ENCODE measurements around the gene CUEDC1.

Gene CUEDC1

GRCh38 chr17:57944908-57945307 is 10.3 kb downstream of the CUEDC1 start:
- H3K4me1 ChIP-seq (ENCODE audit: low read length) = peaks cover 53% of the 10 kb centered on the region
- H3K9me3 ChIP-seq (replicated peaks; ENCODE audit: insufficient read depth, low read length) = no peaks in the 10 kb centered on the region
- H4K20me1 ChIP-seq (ENCODE audit: insufficient read depth, low read length) = no peaks in the 10 kb centered on the region
- no peak for DNase-seq
- H3K4me3 ChIP-seq (ENCODE audit: low read length) = no peak overlapping the region
- no peaks in the 10 kb centered on the region for H3K36me3 ChIP-seq (replicated peaks; ENCODE audit: insufficient read depth, low read length)
- H3K79me2 ChIP-seq (ENCODE audit: low read length) = no peaks in the 10 kb centered on the region
- no peak overlapping the region for H2AFZ ChIP-seq (ENCODE audit: low read length)
- no peak overlapping the region for H3K4me2 ChIP-seq (ENCODE audit: low read depth, low read length)
- H3K27me3 ChIP-seq (replicated peaks; ENCODE audit: insufficient read depth, low read length) = peaks cover 29% of the 10 kb centered on the region
- no peaks in the 10 kb centered on the region for H3K9me2 ChIP-seq (replicated peaks; ENCODE audit: insufficient read depth, low read length)
- H3K27ac ChIP-seq (ENCODE audit: low read length) = no peak overlapping the region
- no peak overlapping the region for H3K9ac ChIP-seq (ENCODE audit: low read length)
- TF ChIP-seq EZH2 (optimal IDR thresholded peaks at IDR 0.05; ENCODE audit: low read depth, low read length) = no peak
- TF ChIP-seq, protein P1, sequence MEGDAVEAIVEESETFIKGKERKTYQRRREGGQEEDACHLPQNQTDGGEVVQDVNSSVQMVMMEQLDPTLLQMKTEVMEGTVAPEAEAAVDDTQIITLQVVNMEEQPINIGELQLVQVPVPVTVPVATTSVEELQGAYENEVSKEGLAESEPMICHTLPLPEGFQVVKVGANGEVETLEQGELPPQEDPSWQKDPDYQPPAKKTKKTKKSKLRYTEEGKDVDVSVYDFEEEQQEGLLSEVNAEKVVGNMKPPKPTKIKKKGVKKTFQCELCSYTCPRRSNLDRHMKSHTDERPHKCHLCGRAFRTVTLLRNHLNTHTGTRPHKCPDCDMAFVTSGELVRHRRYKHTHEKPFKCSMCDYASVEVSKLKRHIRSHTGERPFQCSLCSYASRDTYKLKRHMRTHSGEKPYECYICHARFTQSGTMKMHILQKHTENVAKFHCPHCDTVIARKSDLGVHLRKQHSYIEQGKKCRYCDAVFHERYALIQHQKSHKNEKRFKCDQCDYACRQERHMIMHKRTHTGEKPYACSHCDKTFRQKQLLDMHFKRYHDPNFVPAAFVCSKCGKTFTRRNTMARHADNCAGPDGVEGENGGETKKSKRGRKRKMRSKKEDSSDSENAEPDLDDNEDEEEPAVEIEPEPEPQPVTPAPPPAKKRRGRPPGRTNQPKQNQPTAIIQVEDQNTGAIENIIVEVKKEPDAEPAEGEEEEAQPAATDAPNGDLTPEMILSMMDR (IDR thresholded peaks at IDR 0.05; ENCODE audit: low read length) = no peak
- TF ChIP-seq EZH2phosphoT487 (IDR thresholded peaks at IDR 0.05; ENCODE audit: low read length) = no peak
- H3F3A ChIP-seq (ENCODE audit: insufficient read depth, low read length) = peaks cover 49% of the 10 kb centered on the region

- no peaks in the 10 kb centered on the region for H3K9me3 ChIP-seq (replicated peaks; ENCODE audit: insufficient read depth, low read length)
- H3K36me3 ChIP-seq (replicated peaks; ENCODE audit: insufficient read depth, low read length) = no peaks in the 10 kb centered on the region
- no peak for DNase-seq
- peaks cover 52% of the 10 kb centered on the region for H3F3A ChIP-seq (ENCODE audit: insufficient read depth, low read length)
- H3K27me3 ChIP-seq (replicated peaks; ENCODE audit: insufficient read depth, low read length) = peaks cover 29% of the 10 kb centered on the region
- H3K79me2 ChIP-seq (ENCODE audit: low read length) = no peaks in the 10 kb centered on the region
- peaks cover 52% of the 10 kb centered on the region for H3K4me1 ChIP-seq (ENCODE audit: low read length)
- no peaks in the 10 kb centered on the region for H4K20me1 ChIP-seq (ENCODE audit: insufficient read depth, low read length)
- no peak overlapping the region for H3K9ac ChIP-seq (ENCODE audit: low read length)
- H3K4me2 ChIP-seq (ENCODE audit: low read depth, low read length) = no peak overlapping the region
- no peak overlapping the region for H3K4me3 ChIP-seq (ENCODE audit: low read length)
- H3K27ac ChIP-seq (ENCODE audit: low read length) = no peak overlapping the region
- no peaks in the 10 kb centered on the region for H3K9me2 ChIP-seq (replicated peaks; ENCODE audit: insufficient read depth, low read length)
- TF ChIP-seq, protein P1 (IDR thresholded peaks at IDR 0.05; ENCODE audit: low read length) = no peak
- TF ChIP-seq EZH2 (optimal IDR thresholded peaks at IDR 0.05; ENCODE audit: low read depth, low read length) = no peak
- TF ChIP-seq EZH2phosphoT487 (IDR thresholded peaks at IDR 0.05; ENCODE audit: low read length) = no peak
- H2AFZ ChIP-seq (ENCODE audit: low read length) = no peak overlapping the region
These were observed 11.6 kb downstream of the CUEDC1 start for GRCh38 chr17:57943645-57944044.

DNA sequence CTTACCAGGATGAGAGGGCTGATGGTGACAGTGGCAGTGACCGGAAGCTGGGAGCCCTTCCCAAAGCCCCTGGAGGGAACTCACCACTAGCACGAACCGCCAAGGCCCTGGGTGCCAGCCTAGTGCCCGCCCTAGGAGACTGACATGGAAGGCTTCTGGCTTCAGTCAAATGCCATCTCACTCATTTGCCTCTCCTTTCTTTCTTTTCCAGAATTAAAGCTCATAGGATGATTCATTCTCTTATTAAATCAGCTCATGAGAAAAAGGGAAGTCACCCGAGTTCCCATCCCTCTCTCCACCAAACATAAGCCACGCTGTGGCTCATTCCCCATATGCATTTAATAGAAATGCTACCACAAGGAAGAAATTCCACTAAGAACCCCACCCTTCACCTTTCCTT is 12.1 kb downstream of the CUEDC1 start:
- peaks cover 47% of the 10 kb centered on the region for H3F3A ChIP-seq (ENCODE audit: insufficient read depth, low read length)
- DNase-seq = no peak
- no peaks in the 10 kb centered on the region for H4K20me1 ChIP-seq (ENCODE audit: insufficient read depth, low read length)
- H3K4me2 ChIP-seq (ENCODE audit: low read depth, low read length) = no peak overlapping the region
- H2AFZ ChIP-seq (ENCODE audit: low read length) = no peak overlapping the region
- H3K36me3 ChIP-seq (replicated peaks; ENCODE audit: insufficient read depth, low read length) = no peaks in the 10 kb centered on the region
- no peaks in the 10 kb centered on the region for H3K9me3 ChIP-seq (replicated peaks; ENCODE audit: insufficient read depth, low read length)
- no peak overlapping the region for H3K9ac ChIP-seq (ENCODE audit: low read length)
- H3K79me2 ChIP-seq (ENCODE audit: low read length) = no peaks in the 10 kb centered on the region
- H3K27ac ChIP-seq (ENCODE audit: low read length) = no peak overlapping the region
- no peak for TF ChIP-seq EZH2phosphoT487 (IDR thresholded peaks at IDR 0.05; ENCODE audit: low read length)
- no peak for TF ChIP-seq EZH2 (optimal IDR thresholded peaks at IDR 0.05; ENCODE audit: low read depth, low read length)
- TF ChIP-seq, protein P1 (IDR thresholded peaks at IDR 0.05; ENCODE audit: low read length) = no peak
- H3K4me3 ChIP-seq (ENCODE audit: low read length) = no peak overlapping the region
- no peaks in the 10 kb centered on the region for H3K9me2 ChIP-seq (replicated peaks; ENCODE audit: insufficient read depth, low read length)
- peaks cover 50% of the 10 kb centered on the region for H3K4me1 ChIP-seq (ENCODE audit: low read length)
- H3K27me3 ChIP-seq (replicated peaks; ENCODE audit: insufficient read depth, low read length) = peaks cover 27% of the 10 kb centered on the region

Measured in MM.1S (cell line).